PC-9 (cell line): ENCODE results near the gene KDM4B.

Source experiments
- EZH2 ChIP-seq: fragments of 200-600 bp; sonication (generic); IDR thresholded peaks from 2 replicates; pipeline ENCODE4 v1.8.0; 2017; ENCODE audit warnings: antibody characterized with exemption, low read depth
- TF ChIP-seq, protein P1 (sequence below): fragments of 200-600 bp; sonication (generic); conservative IDR thresholded peaks from 2 replicates; pipeline ENCODE4 v1.6.1; 2017; ENCODE audit warnings: mixed run types, antibody characterized with exemption, mild to moderate bottlenecking, moderate library complexity

DNA sequence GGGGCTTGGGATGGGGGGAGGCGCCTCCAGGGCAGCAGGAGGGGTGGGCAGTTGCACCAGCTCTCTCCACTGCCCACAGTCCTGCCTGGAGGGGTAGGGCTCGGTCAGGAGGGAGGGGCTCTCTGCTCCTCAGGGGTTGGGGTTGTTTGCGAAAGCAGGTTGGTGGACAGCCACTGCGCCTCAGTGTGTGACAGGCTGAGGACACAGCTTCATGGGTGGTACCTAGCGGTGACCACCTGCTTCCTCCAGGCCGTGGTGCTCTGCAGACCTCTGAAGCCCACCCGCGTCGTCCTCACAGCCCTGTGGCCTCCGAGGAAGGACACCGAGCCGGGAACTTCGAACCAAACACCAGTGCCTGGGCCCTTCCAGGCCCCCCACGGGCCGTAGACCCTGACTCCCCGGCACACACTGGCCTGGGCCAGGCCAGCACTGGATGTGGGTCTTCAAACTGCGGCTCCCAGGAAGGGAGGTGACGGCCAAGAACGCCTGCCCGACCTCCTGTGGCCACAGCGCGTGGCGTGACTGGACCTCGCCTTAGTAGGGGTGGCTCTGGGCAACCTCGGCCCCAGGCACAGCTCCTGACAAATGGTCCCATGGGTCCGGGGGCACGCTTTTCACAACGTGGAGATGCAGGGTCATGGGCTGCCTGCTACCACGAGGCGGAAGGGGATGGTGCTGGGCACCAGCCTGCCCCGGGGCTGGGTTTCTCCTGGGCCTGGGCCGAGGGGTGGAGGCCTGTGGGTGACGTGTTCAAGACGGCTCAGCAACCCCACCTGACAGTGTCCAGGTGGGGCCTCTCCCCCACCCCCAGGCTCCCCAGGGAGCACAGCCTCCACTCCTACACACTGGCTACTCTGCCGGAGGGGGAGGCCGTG is 173.2 kb downstream of the KDM4B start:
- TF ChIP-seq, protein P1, sequence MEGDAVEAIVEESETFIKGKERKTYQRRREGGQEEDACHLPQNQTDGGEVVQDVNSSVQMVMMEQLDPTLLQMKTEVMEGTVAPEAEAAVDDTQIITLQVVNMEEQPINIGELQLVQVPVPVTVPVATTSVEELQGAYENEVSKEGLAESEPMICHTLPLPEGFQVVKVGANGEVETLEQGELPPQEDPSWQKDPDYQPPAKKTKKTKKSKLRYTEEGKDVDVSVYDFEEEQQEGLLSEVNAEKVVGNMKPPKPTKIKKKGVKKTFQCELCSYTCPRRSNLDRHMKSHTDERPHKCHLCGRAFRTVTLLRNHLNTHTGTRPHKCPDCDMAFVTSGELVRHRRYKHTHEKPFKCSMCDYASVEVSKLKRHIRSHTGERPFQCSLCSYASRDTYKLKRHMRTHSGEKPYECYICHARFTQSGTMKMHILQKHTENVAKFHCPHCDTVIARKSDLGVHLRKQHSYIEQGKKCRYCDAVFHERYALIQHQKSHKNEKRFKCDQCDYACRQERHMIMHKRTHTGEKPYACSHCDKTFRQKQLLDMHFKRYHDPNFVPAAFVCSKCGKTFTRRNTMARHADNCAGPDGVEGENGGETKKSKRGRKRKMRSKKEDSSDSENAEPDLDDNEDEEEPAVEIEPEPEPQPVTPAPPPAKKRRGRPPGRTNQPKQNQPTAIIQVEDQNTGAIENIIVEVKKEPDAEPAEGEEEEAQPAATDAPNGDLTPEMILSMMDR, result no peak
- TF ChIP-seq EZH2, result no peak
